Measurements from ENCODE around the gene KIF5A. TPM values are rescaled to one million over a fixed set of nuclear protein-coding genes. Genes with fewer than 3 reads are reported as not detected.
A peak's percentile ranks its signal among the peaks of the same experiment; 100 is the strongest.
"Not testable (repeated sequence)": the region's sequence is repeated elsewhere in the genome, so short reads cannot be mapped to it uniquely, and the experiment has no call there.

KIF5A gene
- total RNA-seq, 1 experiment from 2014 or later: 0.36 TPM

DNA sequence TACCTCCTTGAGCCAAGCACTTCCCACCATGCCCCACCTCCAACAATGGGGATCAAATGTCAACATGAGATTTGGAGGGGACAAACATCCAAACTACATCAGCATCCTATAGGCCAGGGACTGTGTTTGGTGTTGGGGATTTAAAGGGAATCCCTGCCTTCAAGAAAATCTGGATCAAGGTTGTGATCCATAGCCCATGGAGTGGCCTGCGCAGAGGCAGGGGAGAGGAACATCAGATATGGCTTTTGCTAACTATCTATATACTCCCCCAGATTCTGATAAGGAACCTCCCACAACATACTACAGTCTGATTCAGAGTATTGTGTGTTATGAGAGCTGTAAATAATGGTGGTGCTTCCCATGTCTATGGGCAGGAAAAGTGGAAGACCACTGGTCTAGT lies 5.1 kb downstream of the KIF5A start:
- DNase-seq (ENCODE audit: low spot score): no peak

DNA sequence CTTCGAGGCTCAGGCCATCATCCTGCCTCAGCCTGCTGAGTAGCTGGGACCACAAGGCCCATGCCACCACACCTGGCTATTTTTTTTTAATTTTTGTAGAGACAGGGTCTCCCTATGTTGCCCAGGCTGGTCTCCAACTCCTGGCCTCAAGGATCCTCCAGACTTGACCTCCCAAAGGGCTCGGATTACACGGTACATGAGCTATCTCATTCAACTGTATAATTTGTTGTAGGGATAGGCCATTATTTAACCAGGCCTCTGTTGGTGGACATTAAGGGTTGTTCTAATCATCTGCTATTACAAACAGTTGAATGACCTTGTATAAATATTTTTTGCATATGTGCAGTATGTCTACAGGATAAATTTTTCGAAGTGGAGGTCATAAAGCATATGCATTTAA lies 9.0 kb downstream of the KIF5A start:
- no peak for DNase-seq (ENCODE audit: low spot score)

DNA sequence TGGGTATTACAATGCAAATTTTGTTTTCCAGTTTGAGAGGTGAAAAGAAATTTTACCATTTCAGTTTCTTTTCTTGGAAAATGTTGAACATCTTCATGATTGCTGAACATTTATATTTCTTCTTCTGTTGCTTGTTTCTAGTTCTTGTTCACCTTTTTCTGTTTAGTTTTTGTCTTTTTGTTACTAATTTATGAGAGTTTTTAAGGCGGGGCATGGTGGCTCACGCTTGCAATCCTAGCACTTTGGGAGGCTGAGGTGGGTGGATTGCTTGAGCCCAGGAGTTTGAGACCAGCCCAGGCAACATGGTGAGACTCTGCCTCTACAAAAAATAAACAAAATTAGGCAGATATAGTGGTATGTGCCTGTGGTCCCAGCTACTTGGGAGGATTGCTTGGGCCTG lies 10.7 kb downstream of the KIF5A start:
- no peak for DNase-seq (ENCODE audit: low spot score)

DNA sequence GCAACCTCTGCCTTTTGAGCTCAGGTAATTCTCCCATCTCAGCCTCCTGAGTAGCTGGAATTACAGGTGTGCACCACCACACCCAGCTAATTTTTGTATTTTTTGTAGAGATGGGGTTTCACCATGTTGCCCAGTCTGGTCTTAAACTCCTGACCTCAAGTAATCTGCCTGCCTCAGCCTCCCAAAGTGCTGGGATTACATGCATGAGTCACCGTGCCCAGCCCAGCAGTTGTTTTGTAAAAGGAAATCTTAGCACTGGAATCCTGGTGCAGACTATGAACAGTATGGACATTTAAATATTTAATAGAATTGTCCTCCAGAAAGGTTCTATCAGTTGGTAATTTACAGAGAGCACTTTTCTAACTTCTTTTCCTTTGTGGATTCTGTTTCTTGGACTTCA lies 11.3 kb downstream of the KIF5A start:
- not testable (repeated sequence) for DNase-seq (ENCODE audit: low spot score)

DNA sequence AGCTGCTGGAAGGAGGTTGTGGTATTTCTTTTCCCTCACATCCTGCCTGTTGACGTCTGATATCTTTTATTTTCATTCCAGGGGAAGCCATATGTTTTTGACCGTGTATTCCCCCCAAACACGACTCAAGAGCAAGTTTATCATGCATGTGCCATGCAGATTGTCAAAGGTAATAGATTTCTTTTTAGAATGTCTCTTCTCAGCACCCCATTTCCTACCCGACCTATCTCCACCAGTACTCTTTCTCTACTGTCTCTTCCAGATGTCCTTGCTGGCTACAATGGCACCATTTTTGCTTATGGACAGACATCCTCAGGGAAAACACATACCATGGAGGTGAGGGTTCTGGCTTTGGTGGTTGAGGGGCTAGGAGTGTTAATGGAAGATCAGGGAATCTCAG lies 13.5 kb downstream of the KIF5A start:
- DNase-seq (ENCODE audit: low spot score): no peak

DNA sequence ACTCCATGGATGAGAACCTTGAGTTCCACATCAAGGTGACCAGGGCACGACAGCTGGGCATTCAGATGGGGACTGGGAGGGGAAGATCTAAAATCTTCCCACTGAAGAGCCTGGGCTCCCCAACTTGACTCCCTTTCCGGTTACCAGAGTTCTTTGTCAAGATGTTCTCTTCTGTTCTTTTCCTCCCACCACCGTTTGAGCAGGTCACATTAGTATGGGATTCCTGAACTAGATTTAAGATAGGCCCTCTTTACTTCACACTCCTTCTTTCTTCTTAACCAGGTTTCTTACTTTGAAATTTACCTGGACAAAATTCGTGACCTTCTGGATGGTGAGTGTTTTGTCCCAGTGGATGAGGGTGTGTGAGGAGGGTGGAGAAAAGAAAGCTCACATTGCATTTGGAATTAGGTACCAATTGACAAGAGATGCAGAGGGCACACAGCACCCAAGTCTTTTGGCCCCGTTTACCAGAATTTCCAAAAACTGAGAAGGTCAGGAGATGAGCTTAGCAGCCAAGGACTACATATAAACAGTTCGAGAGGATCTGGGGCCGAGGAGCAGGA lies 14.4 kb downstream of the KIF5A start:
- no peak for DNase-seq (ENCODE audit: low spot score)

DNA sequence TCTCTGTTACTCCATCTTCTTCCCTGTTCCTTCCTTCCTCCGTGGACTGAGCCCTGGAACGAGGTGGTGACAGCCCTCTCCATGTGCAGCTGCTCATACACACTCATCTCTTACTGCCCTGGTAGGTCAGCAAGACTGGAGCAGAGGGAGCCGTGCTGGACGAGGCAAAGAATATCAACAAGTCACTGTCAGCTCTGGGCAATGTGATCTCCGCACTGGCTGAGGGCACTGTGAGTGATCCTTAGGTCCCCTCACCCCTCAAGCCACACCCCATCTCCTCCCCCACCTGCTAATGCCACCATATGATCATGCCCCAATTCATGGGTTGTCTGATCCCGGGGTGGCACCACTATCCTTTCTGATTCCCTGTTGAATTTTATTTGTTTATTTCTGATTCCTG lies 19.0 kb downstream of the KIF5A start:
- no peak for DNase-seq (ENCODE audit: low spot score)

DNA sequence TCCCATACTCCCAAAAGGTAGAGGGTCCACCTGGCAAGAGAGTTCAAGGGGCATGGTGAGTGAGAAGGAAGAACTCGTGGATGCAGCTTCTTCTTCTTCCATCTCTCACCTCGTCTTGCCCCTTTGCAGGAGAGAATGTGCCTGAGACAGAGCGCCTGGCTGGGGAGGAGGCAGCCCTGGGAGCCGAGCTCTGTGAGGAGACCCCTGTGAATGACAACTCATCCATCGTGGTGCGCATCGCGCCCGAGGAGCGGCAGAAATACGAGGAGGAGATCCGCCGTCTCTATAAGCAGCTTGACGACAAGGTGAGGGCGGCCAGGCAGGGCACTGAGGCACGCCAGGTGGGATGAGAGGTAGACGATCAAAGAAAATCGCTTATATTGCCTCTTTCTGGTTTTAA lies 20.0 kb downstream of the KIF5A start:
- no peak for DNase-seq (ENCODE audit: low spot score)

DNA sequence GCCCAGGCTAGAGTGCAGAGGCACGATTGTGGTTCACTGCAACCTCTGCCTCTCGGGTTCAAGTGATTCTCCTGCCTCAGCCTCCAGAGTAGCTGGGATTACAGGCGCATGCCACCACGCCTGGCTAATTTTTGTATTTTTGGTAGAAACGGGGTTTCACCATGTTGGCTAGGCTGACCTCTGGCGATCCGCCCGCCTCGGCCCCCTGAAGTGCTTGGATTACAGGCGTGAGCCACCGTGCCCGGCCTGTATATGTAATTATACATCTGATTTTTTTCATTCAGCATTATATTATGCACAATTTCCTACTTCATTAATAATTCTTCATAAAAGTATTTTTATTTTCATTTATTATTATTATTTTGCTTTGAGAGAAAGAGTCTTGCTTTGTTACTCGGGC lies 20.6 kb downstream of the KIF5A start:
- not testable (repeated sequence) for DNase-seq (ENCODE audit: low spot score)

DNA sequence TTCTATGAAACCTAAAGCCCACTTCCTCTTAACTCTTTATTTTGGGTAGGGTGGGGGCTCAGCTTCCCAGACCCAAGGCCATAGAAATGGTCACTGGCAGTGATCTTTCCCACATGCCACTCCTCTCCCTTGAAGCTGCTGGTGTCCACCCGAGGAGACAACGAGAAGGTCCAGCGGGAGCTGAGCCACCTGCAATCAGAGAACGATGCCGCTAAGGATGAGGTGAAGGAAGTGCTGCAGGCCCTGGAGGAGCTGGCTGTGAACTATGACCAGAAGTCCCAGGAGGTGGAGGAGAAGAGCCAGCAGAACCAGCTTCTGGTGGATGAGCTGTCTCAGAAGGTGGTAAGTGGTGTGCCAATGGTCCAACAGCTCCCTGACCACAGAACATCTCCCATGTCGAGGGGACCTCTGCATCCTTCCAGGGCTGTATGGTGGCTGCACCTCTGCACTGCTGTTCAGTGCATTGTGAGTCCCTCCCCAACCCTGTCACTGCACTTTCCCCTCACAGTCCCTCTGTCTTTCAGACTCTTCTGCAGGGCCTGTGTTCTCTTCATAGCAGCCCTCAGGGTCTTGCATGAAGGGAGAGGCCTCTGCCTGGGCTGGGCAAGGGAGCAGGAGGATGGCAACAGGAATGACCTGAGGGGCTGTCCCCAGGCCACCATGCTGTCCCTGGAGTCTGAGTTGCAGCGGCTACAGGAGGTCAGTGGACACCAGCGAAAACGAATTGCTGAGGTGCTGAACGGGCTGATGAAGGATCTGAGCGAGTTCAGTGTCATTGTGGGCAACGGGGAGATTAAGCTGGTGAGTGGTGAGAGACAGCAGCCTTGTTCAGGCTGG lies 22.3 kb downstream of the KIF5A start:
- DNase-seq (ENCODE audit: low spot score): no peak

DNA sequence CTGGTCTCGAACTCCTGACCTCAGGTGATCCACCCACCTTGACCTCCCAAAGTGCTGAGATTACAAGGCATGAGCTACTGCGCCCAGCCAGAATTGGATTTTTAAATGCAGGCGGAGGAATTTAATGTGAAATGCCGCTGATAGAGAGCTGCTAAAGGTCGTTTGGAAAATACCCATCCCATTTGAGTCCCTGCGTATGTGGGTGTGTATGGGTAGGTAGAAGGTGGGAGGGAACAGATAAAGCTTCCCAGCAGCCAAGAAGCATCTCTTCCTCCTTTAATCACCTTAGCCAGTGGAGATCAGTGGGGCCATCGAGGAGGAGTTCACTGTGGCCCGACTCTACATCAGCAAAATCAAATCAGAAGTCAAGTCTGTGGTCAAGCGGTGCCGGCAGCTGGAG lies 25.0 kb downstream of the KIF5A start:
- DNase-seq (ENCODE audit: low spot score): no peak

DNA sequence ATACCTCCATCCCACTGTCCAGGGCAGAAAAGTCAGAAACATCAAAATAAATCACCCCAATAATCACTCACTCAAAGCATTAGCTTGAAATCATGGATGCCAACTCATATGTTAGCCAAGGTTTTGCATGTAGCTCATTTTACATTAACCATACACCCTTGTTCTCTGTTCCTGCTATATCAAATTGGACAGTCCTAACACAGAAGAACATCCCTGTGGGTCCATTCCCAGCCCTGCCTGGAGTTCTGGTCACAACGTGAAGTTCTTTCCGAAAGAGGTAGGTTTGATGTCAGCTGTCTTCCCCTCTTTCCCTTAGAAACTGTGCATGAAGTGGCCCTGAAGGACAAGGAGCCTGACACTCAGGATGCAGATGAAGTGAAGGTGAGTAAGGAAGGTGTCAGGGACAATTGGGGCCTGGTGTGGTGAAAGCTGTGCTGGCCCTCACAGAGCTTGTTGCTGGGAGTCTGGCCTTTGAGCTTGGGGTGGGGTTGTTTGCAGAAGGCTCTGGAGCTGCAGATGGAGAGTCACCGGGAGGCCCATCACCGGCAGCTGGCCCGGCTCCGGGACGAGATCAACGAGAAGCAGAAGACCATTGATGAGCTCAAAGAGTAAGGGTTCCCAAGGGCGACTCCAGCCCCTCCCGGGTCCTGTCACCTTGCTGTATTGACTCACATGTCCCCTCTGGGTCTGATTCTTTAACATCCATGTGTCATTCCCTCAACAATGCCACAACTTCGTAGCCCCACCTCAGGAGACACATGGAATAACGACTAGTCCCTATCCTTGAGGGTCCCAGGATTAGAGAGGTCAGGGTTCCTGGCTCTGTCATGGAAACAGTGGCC lies 26.1 kb downstream of the KIF5A start:
- DNase-seq (ENCODE audit: low spot score): no peak

DNA sequence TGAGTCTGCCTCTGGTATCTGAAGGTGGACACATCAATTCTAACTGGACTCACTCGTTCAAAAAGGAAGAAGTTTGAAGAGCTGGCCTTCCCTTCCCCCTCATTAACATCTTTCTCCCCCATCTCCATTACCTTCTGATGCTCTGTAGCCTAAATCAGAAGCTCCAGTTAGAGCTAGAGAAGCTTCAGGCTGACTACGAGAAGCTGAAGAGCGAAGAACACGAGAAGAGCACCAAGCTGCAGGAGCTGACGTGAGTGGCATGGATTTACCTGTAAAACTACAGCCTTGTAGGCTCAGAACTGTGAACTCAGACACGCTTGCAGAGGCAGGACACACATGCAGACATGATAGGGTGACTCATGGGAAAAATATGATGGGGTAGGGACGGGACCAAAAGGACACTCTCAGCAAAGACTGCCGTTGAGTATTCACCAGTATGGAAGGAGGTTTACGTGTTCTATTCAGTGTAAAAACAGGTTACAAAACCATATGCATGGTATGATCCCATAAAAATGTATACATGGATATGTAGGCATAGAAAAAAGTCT lies 26.8 kb downstream of the KIF5A start:
- DNase-seq (ENCODE audit: low spot score): no peak

DNA sequence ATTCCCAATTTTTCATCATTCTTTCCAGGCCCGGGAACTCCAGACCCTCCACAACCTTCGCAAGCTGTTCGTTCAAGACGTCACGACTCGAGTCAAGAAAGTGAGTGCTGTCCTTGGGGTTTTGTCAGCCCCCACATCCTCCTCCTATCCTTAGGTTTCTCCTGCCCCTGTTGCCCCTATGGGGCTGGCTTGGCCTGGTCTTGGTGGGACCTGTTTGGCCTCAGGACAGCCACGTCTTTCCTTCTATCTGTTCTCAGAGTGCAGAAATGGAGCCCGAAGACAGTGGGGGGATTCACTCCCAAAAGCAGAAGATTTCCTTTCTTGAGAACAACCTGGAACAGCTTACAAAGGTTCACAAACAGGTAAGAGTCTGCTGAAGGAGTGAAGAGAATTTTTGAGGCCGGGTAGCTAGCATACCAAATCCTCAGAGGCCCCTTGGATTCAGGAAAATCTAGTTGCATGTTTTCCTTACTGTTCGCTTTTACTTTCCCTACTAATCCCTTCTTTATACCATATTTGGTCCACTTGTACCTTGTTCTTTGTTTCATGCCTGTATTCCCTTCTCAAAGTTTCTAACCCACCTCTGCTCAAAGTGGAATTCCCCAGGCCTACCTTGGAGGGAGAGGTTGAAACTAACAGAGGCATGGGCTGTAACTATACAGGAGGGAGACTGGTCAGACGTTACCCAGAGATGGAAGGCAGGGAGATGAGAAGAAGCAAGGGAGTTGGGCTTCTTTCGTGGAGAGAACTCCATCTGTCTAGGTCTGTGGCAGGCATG lies 28.3 kb downstream of the KIF5A start:
- DNase-seq (ENCODE audit: low spot score): no peak

DNA sequence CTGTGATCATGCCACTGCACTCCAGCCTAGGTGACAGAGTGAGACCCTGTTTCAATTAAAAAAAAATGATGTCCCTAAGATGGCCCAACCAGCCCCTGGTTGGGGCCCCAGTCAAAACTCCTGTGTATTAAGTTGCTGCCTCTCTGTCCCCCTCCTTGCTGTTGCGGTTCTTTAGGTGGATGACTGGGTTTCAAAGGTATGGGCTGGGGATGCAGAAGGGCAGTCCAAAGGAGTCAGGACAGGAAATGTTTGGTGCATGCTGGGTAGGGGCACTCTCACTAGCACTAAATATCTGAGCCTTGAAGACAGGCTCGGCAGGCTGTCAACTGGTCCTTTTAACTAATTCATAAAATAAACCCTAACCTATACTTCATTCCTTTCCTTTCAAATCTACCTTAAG lies 29.2 kb downstream of the KIF5A start:
- no peak for DNase-seq (ENCODE audit: low spot score)

DNA sequence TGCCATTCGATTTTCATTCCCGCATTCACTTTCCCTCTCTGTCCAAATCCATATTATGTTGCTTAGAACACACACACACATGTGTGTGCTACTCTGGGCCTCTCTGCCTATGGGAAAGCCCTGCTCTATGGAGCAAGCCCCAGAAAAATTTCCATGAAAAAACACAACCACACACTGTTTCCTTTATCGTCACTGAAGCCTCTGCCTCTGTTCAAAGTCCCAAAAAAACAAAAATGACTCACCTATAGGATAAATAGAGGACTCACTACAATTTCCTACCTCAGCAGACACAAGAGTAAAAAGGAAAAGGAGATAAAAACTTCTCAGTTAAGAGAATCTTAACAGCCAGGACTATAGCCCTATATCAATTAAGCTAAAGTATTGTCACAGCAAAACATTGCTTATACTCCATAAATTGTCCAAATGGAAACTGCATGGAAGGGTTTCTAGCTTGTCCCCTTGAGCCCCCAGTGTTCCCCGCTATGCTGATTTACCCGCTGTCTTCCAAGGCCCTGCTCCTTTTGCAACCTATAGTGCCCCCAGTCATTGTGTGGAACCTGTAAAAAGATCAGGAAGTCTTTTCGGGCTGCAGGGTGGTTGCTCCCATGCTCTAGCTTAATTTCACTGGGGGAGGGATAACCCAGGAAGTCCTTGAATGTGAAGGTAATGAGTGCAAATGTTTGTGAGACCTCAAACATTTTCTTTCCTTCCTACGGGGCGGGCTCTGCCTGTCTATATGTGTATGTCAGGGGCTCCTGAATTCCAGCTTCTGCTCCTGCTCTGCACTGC lies 30.0 kb downstream of the KIF5A start:
- no peak for DNase-seq (ENCODE audit: low spot score)

DNA sequence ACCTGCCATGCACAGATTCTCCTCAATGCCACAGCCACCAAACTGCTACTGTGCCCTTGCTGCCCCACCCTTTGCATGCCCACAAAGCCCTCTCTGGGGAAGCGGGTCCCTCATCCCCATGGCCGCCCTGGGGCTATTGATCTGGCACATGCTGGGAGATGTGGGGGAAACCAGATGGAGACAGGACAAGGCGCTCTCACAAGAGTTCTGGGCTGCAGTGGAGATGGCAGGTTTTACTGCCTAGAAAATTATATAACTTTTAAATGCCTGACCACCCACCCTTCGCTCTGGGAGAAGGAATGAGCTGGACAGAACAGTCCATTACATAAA lies 30.6 kb downstream of the KIF5A start:
- DNase-seq (ENCODE audit: low spot score): no peak

DNA sequence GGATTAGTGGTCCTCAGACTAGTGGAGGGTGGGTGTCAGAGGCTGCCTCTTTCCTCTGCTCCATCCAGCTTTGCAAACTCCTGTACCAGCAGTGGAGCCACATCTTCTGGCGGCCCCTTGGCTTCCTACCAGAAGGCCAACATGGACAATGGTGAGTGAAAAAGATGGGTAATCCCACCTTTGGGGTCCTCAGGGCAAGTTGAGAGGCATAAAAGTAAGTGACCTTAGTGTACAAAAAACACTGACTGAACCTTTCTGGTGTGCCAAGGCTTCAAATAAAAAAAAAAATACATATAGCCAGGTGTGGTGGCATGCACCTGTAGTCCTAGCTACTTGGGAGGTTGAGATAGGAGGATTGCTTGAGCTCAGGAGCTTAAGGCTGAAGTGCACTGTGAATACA lies 32.0 kb downstream of the KIF5A start:
- no peak for DNase-seq (ENCODE audit: low spot score)

DNA sequence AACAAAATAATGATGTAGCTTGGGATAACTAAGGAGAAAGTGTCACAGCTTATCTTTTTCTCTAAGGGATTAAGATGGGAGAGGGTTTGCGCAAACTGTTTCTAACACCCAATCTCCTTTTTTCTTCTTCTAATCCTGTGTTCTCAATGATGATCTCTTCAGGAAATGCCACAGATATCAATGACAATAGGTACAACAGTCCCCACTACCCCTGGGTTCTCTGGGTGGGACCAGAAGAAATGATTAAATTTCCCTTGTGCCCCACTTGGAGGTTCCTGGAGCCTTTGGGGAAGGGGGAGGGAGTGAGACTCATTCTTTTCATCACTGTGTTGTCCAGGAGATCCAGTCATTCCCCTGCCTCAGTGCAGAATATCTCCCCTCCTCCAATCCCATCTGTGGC lies 32.6 kb downstream of the KIF5A start:
- no peak for DNase-seq (ENCODE audit: low spot score)

DNA sequence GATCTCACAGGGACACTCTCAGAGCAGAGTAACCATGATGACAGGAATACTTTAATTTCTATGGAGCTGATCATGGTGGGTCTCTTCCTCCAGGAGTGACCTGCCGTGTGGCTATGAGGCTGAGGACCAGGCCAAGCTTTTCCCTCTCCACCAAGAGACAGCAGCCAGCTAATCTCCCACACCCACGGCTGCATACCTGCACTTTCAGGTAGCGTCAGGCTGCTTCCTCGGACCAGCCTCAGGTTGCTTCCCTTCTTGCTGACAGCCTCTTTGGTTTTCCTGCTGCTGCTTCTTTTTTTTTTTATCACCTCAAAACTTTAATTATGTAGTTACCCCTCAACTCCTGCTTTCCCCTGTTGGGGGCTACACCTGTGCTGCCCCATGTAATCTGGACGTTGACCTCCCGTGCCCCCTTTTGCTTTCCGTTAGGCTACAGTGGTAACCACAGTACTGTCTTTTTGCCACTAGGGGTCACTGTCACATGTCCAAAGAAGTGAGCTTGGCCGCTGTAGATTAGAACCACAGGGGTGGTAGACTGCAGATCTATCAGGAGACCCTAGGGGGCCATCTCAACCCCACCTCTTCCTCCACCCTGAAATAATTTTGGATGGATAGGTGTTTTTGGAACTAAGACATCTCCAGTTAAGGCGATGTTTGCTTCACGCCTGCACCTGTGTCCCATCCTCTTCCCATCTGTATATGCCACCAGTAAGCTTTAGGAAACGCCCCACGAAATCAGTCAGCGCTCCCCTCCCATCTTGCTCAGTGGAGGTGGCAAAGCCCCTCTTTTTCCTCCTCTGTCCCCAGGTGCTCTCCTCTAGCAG lies 33.4 kb downstream of the KIF5A start:
- peak; percentile 66 for DNase-seq (ENCODE audit: low spot score)

All from A172 (cell line).